Choroid plexus epithelial cell (primary cell): ENCODE measurements around the gene CTF1.
A peak's percentile ranks its signal among the peaks of the same experiment; 100 is the strongest.

ENCODE experiments used
- DNase-seq: peaks from one replicate; pipeline ENCODE4 v3.0.0-alpha.2; 2010; ENCODE audit warnings: low read depth
- H3K4me3 ChIP-seq: 2 replicates; pipeline ENCODE4 v1.5.1; 2011; ENCODE audit warnings: low read depth, mild to moderate bottlenecking, control low read depth, low read length, moderate library complexity
- TF ChIP-seq, protein P1 (sequence below): conservative IDR thresholded peaks from 2 replicates; pipeline ENCODE4 v1.5.1; 2011; ENCODE audit warnings: low read depth, mild to moderate bottlenecking, control low read depth, inconsistent platforms, low read length, moderate library complexity

The CTF1 gene

GRCh38 chr16:30914830-30915229 is 18.4 kb downstream of the CTF1 start:
- DNase-seq: no peak
- H3K4me3 ChIP-seq: no peak overlapping the region
- TF ChIP-seq, protein P1, sequence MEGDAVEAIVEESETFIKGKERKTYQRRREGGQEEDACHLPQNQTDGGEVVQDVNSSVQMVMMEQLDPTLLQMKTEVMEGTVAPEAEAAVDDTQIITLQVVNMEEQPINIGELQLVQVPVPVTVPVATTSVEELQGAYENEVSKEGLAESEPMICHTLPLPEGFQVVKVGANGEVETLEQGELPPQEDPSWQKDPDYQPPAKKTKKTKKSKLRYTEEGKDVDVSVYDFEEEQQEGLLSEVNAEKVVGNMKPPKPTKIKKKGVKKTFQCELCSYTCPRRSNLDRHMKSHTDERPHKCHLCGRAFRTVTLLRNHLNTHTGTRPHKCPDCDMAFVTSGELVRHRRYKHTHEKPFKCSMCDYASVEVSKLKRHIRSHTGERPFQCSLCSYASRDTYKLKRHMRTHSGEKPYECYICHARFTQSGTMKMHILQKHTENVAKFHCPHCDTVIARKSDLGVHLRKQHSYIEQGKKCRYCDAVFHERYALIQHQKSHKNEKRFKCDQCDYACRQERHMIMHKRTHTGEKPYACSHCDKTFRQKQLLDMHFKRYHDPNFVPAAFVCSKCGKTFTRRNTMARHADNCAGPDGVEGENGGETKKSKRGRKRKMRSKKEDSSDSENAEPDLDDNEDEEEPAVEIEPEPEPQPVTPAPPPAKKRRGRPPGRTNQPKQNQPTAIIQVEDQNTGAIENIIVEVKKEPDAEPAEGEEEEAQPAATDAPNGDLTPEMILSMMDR: no peak

- no peak overlapping the region for H3K4me3 ChIP-seq
- TF ChIP-seq, protein P1: no peak
Observed at GRCh38 chr16:30918614-30919013, 22.2 kb downstream of the CTF1 start.

DNA sequence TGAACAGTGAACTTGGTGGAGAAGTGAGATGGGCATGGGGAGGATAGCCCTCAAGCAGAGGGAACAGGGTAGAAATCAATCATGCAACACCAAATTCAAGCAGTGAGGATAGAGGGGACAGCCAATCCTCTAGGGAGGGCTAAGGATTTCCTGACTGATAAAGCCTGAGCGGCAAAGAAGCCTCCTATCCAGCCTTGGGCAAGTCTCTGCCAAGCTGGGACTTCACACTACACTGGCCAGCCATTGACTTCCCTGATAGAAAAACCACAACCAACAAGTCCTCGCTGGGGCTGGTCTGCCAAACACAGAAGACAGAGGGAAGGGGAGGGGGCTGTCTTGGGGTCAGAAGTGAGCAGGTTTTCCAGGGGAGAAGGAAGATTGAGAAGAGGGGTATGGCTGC is 24.5 kb downstream of the CTF1 start:
- TF ChIP-seq, protein P1: no peak
- no peak for DNase-seq
- H3K4me3 ChIP-seq: no peak overlapping the region

More at GRCh38 chr16:30918614-30919013, 22.2 kb downstream of the CTF1 start:
- DNase-seq: no peak

GRCh38 chr16:30921459-30921747 is 25.0 kb downstream of the CTF1 start:
- TF ChIP-seq, protein P1: no peak
- DNase-seq: no peak
- peak overlapping the region; percentile 62 for H3K4me3 ChIP-seq

DNA sequence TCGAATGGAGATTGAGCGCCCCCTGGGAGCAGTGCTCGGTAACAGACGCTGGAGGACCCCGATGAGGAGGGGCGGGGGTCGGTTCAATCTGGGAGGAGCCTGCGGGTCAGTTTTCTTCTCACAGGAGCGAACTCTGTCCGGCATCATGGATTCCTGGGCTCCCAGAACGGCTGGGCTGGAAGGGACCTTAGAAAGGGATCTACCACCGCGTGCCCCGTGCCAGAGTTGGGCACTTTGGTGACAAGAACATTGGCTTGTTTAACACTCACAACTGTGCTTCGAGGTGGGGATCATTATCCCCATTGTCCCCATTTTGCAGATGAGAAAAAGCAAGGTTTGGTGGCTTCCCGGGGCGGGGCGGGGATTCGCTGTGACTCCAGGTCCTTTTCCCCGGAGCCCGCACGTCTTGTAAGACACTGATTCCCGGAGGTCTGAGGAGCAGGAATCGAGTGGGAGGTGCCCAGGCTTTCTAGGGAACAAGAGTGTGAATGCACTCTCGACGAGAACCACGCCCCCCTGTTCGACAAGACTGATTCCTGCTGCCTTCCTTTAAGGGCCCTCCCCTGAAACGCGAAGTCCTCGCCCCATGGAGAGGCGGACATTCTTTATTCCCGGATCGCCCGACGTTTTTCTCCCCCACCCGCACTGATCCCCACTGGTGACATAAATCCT is 25.5 kb downstream of the CTF1 start:
- TF ChIP-seq, protein P1: peak; percentile 96
- H3K4me3 ChIP-seq: peak overlapping the region; percentile 62
- peak; percentile 93 for DNase-seq

DNA sequence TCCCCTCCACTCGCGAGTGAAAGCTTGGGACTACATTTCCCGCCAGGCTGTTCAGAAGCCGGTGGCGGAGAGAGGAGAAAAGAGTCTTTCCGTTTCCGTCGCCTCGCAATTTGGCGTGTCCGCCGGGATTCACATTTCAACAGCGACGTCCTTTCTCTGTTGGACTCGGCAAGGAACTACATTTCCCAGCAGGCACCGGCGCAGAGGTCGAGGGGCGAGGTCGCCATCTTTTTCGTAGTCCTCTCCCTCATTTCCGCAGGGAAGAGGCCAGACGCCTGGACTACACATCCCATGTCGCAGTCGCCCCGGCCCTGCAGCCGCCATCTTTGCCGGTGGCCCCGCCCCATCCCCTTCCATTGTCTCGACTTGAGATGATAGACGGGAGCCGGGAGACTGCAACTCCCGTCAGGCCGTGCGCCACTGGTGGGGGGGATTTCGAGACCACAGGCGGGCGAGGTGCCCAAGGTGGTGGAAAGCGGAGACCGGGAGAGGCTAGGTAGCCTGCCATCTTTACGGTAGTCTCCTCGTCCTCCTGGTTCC is 26.1 kb downstream of the CTF1 start:
- peak; percentile 100 for DNase-seq
- TF ChIP-seq, protein P1: no peak
- H3K4me3 ChIP-seq: peak overlapping the region; percentile 97

DNA sequence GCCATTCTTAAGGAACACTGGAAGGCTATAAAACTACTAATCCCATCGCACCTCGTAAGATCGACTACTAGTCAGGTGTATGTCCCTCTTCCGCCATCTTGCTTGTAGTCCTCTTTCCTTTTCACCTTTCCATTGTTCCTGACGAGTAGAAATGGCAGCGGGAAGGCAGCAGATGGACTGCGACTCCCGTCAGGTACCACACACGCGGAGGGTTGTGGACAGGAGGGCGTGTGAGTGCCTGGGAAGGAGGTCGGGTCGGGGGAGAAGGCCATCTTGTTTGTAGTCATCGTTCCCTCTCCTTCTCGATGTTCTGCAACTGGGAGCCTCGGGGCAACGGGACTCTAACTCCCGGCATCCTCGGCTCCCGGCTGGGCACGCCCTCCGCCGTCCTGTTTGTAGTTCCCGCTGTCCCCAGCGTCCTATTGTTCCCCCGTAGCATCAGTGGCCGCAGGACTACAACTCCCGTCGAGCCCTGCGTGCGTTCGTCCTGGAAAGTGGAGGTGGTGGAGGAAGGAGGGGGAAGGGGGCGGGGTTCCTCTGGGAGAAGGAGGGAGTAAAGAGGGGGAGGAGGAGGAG is 26.6 kb downstream of the CTF1 start:
- DNase-seq: peak; percentile 100
- H3K4me3 ChIP-seq: peak overlapping the region; percentile 97
- TF ChIP-seq, protein P1: no peak
